ENCODE measurements around the gene TMEM183A.
"Not testable (repeated sequence)": the region's sequence is repeated elsewhere in the genome, so short reads cannot be mapped to it uniquely, and the experiment has no call there.

Gene TMEM183A
- 75.9 to 95.9 (median 85.4) reads per million in 4 experiments for total RNA-seq

- DNase-seq: peak; percentile 91
Measured at GRCh38 chr1:203006948-203007871, at the start of gene TMEM183A. TMEM183A (plus strand) TSS chr1:203007374; CDS start chr1:203007466, 92 bp downstream.

GRCh38 chr1:202957733-202958543, 49.2 kb upstream of the TMEM183A start, which contains the start of gene ADIPOR1:
ADIPOR1 (minus strand) TSS chr1:202958312; CDS start chr1:202951070, 7,242 bp downstream.
- peak; percentile 88 for DNase-seq

GRCh38 chr1:202958544-202959275, 48.5 kb upstream of the TMEM183A start:
- DNase-seq: no peak

- no peak for DNase-seq
Measured at GRCh38 chr1:202959276-202959620, 47.9 kb upstream of the TMEM183A start.

GRCh38 chr1:202961220-202961880, 45.8 kb upstream of the TMEM183A start:
- DNase-seq: no peak

GRCh38 chr1:202964791-202965410, 42.3 kb upstream of the TMEM183A start:
- no peak for DNase-seq

- no peak for DNase-seq
Measured at GRCh38 chr1:202965422-202965821, 41.8 kb upstream of the TMEM183A start.

- no peak for DNase-seq
Measured at GRCh38 chr1:202966006-202966898, 40.9 kb upstream of the TMEM183A start.

GRCh38 chr1:202967684-202968281, 39.4 kb upstream of the TMEM183A start:
- no peak for DNase-seq

GRCh38 chr1:202968351-202968750, 38.8 kb upstream of the TMEM183A start:
- no peak for DNase-seq

GRCh38 chr1:202968895-202969295, 38.3 kb upstream of the TMEM183A start:
- no peak for DNase-seq

GRCh38 chr1:202972046-202972445, 35.1 kb upstream of the TMEM183A start:
- DNase-seq: no peak

- no peak for DNase-seq
Measured at GRCh38 chr1:202974856-202975255, 32.3 kb upstream of the TMEM183A start.

GRCh38 chr1:202976633-202977032, 30.5 kb upstream of the TMEM183A start:
- no peak for DNase-seq

GRCh38 chr1:202979459-202979858, 27.7 kb upstream of the TMEM183A start:
- no peak for DNase-seq

- no peak for DNase-seq
Measured at GRCh38 chr1:202981939-202982338, 25.2 kb upstream of the TMEM183A start.

GRCh38 chr1:202982715-202983430, 24.3 kb upstream of the TMEM183A start:
- DNase-seq: no peak

- not testable (repeated sequence) for DNase-seq
Measured at GRCh38 chr1:202986120-202986519, 21.1 kb upstream of the TMEM183A start.

GRCh38 chr1:202987255-202987654, 19.9 kb upstream of the TMEM183A start:
- DNase-seq: no peak

All from effector CD8-positive, alpha-beta T cell (primary cell).